Stimulated activated CD4-positive, alpha-beta T cell treated with anti-CD3 and anti-CD28 coated beads, Interleukin-4, amount 100 ng/mL, for 48 hours (primary cell): ENCODE data around the gene MPDZ.

Source experiments
- DNase-seq, 2 donors: peaks; one replicate each; pipeline ENCODE4 v3.0.0-alpha.2; 2020; ENCODE audit warnings: low read depth in 2 of 2

The MPDZ gene

DNA sequence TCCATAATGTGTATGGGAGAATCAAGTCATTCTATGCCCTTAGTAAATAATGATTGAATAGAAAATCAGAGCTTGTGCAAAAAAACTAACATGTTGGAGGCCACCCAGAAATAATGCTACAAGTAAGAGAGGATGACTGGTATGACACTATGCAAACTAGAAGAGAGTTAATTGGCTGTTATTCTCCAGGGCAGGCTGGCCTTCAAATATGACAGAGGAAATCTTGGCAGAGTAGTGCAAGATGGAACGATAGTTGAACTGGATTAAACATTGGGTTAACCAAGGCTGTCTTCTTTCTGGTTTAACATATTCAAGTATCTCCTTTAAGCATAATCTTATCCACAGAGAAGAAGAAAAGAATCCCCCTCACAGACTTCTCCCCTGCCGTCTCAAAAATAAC lies 196.1 kb downstream of the MPDZ start:
- no peak for DNase-seq

- no peak for DNase-seq
Measured at GRCh38 chr9:13082796-13083195, 196.7 kb downstream of the MPDZ start.

DNA sequence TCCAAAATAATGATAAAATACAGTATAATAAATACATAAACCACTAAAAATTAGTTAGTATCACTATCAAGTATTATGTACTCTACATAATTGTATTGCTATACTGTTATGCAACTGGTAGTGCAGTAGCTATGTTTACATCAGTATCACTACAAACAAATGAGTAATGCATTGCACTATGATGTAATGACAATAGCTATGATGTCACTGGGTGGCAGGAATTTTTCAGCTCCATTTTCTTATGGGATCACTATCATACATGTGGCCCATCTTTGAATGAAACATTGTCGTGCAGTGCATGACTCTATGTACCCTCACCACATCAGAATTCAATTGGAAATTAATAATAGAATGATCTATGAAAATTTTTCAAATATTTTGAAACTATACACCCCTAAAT lies 201.3 kb downstream of the MPDZ start:
- no peak for DNase-seq

DNA sequence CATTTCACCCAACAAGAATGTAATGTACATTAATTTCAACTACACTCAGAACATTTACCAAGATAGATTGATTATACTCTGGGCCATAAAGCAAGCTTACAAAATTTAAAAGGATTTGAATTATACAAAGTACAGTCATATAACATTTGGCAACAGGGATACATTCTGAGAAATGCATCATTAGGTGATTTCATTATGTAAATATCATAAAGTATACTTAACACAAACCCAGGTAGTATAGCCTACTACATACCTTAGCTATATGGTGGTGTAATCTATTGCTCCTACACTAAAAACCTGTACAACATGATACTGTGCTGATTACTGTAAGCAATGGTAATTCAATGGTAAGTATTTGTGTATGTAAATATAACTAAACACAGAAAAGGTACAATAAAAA lies 202.9 kb downstream of the MPDZ start:
- no peak for DNase-seq

DNA sequence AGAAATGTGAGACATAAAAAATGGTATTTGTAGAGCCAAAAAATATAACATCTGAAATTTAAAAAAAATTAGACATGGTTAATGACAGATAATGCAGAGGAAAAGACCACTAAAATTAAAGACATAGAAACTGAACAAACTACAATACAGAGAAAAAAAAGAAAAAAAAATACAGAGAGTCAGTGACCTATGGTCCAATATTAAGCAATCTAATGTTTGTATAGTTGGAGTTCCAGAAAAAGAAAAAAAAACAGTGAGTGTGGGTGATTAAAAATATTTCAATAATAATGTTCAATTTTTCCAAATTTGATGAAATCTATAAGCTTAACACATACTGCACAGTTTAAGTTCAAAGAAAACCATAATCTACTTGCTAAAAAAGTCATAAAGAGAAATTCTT lies 207.6 kb downstream of the MPDZ start:
- no peak for DNase-seq

DNA sequence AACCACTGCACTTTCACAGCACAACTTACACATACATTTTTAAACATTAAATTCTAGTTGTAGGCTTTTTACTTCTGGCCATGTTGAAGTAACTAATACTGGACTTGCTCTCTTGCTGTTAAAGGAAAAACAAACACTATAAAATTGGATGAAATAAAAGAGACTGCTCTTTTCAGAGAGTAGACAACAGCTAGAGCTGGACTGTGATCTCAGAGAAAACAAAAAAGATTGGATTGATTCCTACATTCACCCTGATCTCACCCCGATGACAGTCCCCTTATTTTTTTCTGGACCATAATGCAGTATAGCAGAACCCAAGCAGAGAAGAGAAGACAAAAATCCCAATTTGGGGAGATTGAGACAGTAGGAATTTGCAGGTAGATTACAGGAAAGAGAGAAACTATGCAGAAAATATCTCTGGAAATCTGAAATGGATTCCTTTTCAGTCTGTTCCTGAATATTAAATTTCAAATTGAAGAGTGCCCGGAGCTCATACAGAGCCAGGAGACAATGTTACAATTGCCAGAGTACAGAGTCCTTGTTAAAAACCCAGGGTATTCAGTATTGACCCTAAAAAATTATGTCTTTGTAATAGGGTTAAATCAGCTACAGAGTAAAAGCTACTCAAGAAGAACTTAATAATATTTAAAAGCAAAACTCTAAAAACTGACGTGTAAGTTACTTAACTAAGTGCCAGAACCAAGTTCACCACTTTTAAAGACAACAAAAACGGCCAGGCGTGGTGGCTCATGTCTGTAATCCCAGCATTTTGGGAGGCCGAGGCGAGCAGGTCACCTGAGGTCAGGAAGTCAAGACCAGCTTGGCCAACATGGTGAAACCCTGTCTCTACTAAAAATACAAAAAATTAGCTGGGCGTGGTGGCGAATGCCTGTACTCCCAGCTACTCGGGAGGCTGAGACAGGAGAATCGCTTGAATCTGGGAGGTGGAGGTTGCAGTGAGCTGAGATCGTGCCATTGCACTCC lies 208.6 kb downstream of the MPDZ start:
- no peak for DNase-seq

GRCh38 chr9:13069498-13069897 lies 210.0 kb downstream of the MPDZ start:
- DNase-seq, result no peak

DNA sequence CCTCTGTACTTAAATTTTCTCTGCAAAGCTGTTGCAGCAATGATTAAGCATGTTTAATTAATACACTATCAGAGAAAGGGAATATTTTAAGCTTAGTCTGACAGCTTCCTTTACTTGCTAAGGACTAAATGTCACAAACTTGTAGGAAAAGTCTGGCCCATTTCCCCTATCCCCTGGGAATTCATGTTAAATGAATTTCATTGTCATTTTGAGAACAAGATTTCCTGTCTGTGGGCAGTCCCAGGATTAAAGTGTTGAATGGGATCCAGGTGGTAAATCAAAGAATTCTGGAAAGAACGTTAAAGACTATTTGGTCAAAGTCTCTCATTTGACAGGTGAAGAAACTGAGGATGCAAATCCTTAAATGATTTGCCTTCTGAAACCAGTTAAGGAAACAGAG lies 214.8 kb downstream of the MPDZ start:
- no peak for DNase-seq

- DNase-seq, result no peak
Measured at GRCh38 chr9:13063880-13064459, 215.5 kb downstream of the MPDZ start.

DNA sequence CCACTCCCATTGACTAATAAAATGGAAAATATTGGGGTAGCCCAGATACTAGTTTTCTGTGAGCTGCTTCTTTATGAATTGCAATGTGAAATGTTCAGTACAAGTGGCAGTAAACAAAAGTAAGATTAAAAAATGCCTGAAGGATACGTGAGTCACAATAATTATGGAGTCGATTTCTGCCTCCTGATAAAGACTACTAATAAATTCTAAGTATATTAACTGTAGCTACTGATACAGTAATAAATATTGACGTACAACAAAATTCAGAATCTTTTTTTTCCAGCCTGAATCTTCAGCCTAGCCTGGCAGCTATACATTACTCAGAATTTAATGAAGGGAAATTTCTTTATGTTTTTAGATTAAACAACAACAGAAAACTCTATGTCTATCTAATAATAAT lies 218.1 kb downstream of the MPDZ start:
- DNase-seq, result no peak
